GM12878 (cell line): ENCODE measurements around the gene CGB2. TPM values are rescaled to one million over a fixed set of nuclear protein-coding genes. Genes with fewer than 3 reads are reported as not detected.
"Not testable (repeated sequence)": the region's sequence is repeated elsewhere in the genome, so short reads cannot be mapped to it uniquely, and the experiment has no call there.

Source experiments
- ATAC-seq: fragments of 200-7000 bp; cut with Tn5 transposase; 3 replicates; pipeline ENCODE4 v1.9.1; 2020; ENCODE audit warnings: mild to moderate bottlenecking, moderate library complexity
- Bru-seq: library from RNA; stranded (reverse); fragments of 400-500 nt; gene quantifications from one replicate; lab custom pipeline; 2021; lab: Mats Ljungman, UMichigan
- BruChase-seq, 2 experiments: library from RNA; stranded (reverse); fragments of 400-500 nt; gene quantifications; one replicate each; lab custom pipeline; 2021; lab: Mats Ljungman, UMichigan
- BruUV-seq: library from RNA; stranded (reverse); fragments of 400-500 nt; replicated peaks from 2 replicates; lab custom pipeline; 2021; lab: Mats Ljungman, UMichigan
- CTCF ChIA-PET: fragments of 300-600 bp; sonication (Branson Sonifier 250); formaldehyde crosslinking; extraction: SDS; loops from one replicate; lab custom pipeline; 2021; ENCODE audit warnings: inconsistent platforms; lab: Yijun Ruan, JAX
- POLR2A ChIA-PET: fragments of 350-600 bp; formaldehyde crosslinking; extraction: SDS; loops from one replicate; lab custom pipeline; 2021; ENCODE audit warnings: inconsistent platforms; lab: Charles Lee
- RAD21 ChIA-PET: fragments of 300-600 bp; sonication (Branson Sonifier 250); formaldehyde crosslinking; loops from one replicate; lab custom pipeline; 2023; ENCODE audit warnings: antibody characterized with exemption; ENCODE audit not compliant: unreplicated experiment; lab: Charles Lee
- SMC1A ChIA-PET: fragments of 300-600 bp; sonication (Branson Sonifier 250); formaldehyde crosslinking; loops from one replicate; lab custom pipeline; 2023; ENCODE audit not compliant: unreplicated experiment, uncharacterized antibody; lab: Charles Lee
- DNase-seq: peaks from one replicate; pipeline ENCODE4 v3.0.0-alpha.2; 2011; ENCODE audit warnings: low read depth, low spot score
- FAIRE-seq: peaks from 3 replicates; lab custom pipeline; 2011; peaks lifted over from hg19 to GRCh38; lab: Jason Lieb, UNC
- H2AFZ ChIP-seq: 2 replicates; pipeline ENCODE4 v1.6.0; 2011; ENCODE audit warnings: low read depth, low read length, control low read depth; ENCODE audit not compliant: control insufficient read depth
- H3K27ac ChIP-seq: 2 replicates; pipeline ENCODE4 v1.5.1; 2011; ENCODE audit warnings: control low read depth; ENCODE audit not compliant: control insufficient read depth, insufficient read depth
- H3K27me3 ChIP-seq, 2 experiments: replicated peaks in 1 of 2; 2 replicates each; pipeline versions ENCODE4 v1.6.0 to v1.6.1; 2011; ENCODE audit warnings: low read length in 1 of 2; ENCODE audit not compliant: control insufficient read depth in 2 of 2, insufficient read depth in 2 of 2
- H3K36me3 ChIP-seq, 2 experiments: 2 replicates each; pipeline ENCODE4 v1.5.1; 2011; ENCODE audit warnings: low read length in 1 of 2; ENCODE audit not compliant: control insufficient read depth in 2 of 2, insufficient read depth in 2 of 2
- H3K4me1 ChIP-seq: 2 replicates; pipeline ENCODE4 v1.6.1; 2011; ENCODE audit warnings: mild to moderate bottlenecking, low read length, moderate library complexity, mixed read lengths; ENCODE audit not compliant: control insufficient read depth, insufficient read depth
- H3K4me2 ChIP-seq: 2 replicates; pipeline ENCODE4 v1.6.0; 2011; ENCODE audit warnings: control low read depth; ENCODE audit not compliant: control insufficient read depth, insufficient read depth
- H3K4me3 ChIP-seq: fragments of 200-600 bp; sonication (generic); 2 replicates; pipeline ENCODE4 v1.5.1; 2016
- H3K79me2 ChIP-seq: 2 replicates; pipeline ENCODE4 v1.6.0; 2011; ENCODE audit warnings: low read length; ENCODE audit not compliant: control insufficient read depth, insufficient read depth
- H3K9ac ChIP-seq: 2 replicates; pipeline ENCODE4 v1.8.0; 2011; ENCODE audit warnings: low read length, control low read depth, mixed read lengths; ENCODE audit not compliant: control insufficient read depth, insufficient read depth
- H3K9me3 ChIP-seq: replicated peaks from 3 replicates; pipeline ENCODE4 v1.5.1; 2011; ENCODE audit warnings: mild to moderate bottlenecking, low read length; ENCODE audit not compliant: control insufficient read depth, insufficient read depth
- H4K20me1 ChIP-seq: 2 replicates; pipeline ENCODE4 v1.6.0; 2011; ENCODE audit not compliant: control insufficient read depth, insufficient read depth
- ATF7 ChIP-seq: fragments of 450-650 bp; IDR thresholded peaks from 2 replicates; pipeline ENCODE4 v1.6.1; 2016; ENCODE audit warnings: low read depth, mild to moderate bottlenecking
- CREB1 ChIP-seq: IDR thresholded peaks from 2 replicates; pipeline ENCODE4 v1.6.1; 2012; ENCODE audit warnings: low read depth, mild to moderate bottlenecking, inconsistent platforms
- CREM ChIP-seq: IDR thresholded peaks from 2 replicates; pipeline ENCODE4 v1.6.1; 2014; ENCODE audit warnings: antibody characterized with exemption, low read depth
- CTCF ChIP-seq, 3 experiments: IDR thresholded peaks in 2 of 3; conservative IDR thresholded peaks in 1 of 3; 2 replicates each; pipeline ENCODE4 v1.5.1; 2011; ENCODE audit warnings: low read depth in 3 of 3, low read length in 3 of 3, mild to moderate bottlenecking in 3 of 3, control low read depth in 2 of 3, moderate library complexity in 2 of 3, inconsistent platforms in 1 of 3, mixed read lengths in 1 of 3; ENCODE audit not compliant: control insufficient read depth in 2 of 3, insufficient read depth in 1 of 3; ENCODE audit errors: extremely low read depth in 1 of 3
- NFYB ChIP-seq: IDR thresholded peaks from 2 replicates; pipeline ENCODE4 v1.6.1; 2011; ENCODE audit warnings: low read depth, mild to moderate bottlenecking, low read length, improper control_type of control experiment, moderate library complexity; ENCODE audit not compliant: insufficient read depth
- SREBF2 ChIP-seq: IDR thresholded peaks from 2 replicates; pipeline ENCODE4 v1.6.1; 2012; ENCODE audit warnings: mild to moderate bottlenecking, low read length
- WGBS: methylation state at CpG from one replicate; pipeline ENCODE4 v1.1.6; 2016; ENCODE audit warnings: low lambda C conversion rate; ENCODE audit not compliant: insufficient replicate concordance, insufficient coverage; ENCODE audit errors: missing lambda C conversion rate; 5-methylcytosine and 5-hydroxymethylcytosine counted together
- in situ Hi-C: fragments of 300-500 bp; cut with MboI; formaldehyde crosslinking; loops from 9 replicates; pipeline ENCODE4 v1.14.3; 2018; ENCODE audit warnings: mixed read lengths
- intact Hi-C: fragments of 100-400 bp; cut with micrococcal nuclease; formaldehyde crosslinking; loops from one replicate; pipeline ENCODE4 v1.14.2; 2022; ENCODE audit not compliant: unreplicated experiment
- long read RNA-seq, 2 experiments: library from polyadenylated mRNA; unstranded; transcript quantifications; one replicate each; pipeline ENCODE4 v2.0.0, GENCODE V29; 2019 to 2020
- polyA minus RNA-seq, 3 experiments: library from RNA; depleted of rRNA, polyadenylated mRNA; stranded (reverse); fragments of >200 nt; gene quantifications; 2 replicates each; pipeline ENCODE4 v1.2.3, GENCODE V29; 2011
- polyA plus RNA-seq, 11 experiments: library from polyadenylated mRNA; depleted of rRNA in 4 of 11; unstranded in 6 of 11; stranded (reverse) in 5 of 11; fragments of >200 nt; fragmentation: Nextera tagmentation in 4 of 11; fragmentation: Illumina TruSeq in 1 of 11; extraction: Ambion mirVana in 4 of 11; extraction: Trizol in 1 of 11; gene quantifications; 1 replicate in 1 of 11; 2 replicates in 10 of 11; pipeline versions ENCODE4 v1.2.1 to v1.2.3, GENCODE V29; 2011 to 2016; ENCODE audit warnings: inconsistent platforms in 2 of 11, missing spikeins in 2 of 11, low read depth in 1 of 11
- total RNA-seq, 4 experiments: library from RNA; depleted of rRNA in 3 of 4; stranded (reverse); fragments of >200 nt in 3 of 4; fragmentation: Illumina TruSeq in 1 of 4; extraction: Trizol in 1 of 4; gene quantifications; 2 replicates each; pipeline versions ENCODE4 v1.2.1 to v1.2.3, GENCODE V29; 2013 to 2021

The CGB2 gene
- not detected in 2 replicates for total RNA-seq (2013; cell fraction: nucleolus; rRNA removed)
- total RNA-seq (2014; rRNA removed), result 0.22 TPM in 1 of 2 replicates, not detected in the other
- not detected in 2 replicates for total RNA-seq (2014; rRNA removed; fragmentation: Illumina TruSeq; extraction: Trizol)
- not detected in 2 replicates for total RNA-seq (2021)
- polyA plus RNA-seq (2011; ENCODE audit: low read depth), result not detected
- polyA plus RNA-seq (2011; rRNA removed), result not detected in 2 replicates
- not detected in 2 replicates for polyA plus RNA-seq (2011; cell fraction: cytosol; rRNA removed)
- polyA plus RNA-seq (2011; cell fraction: nucleus; rRNA removed), result not detected in 2 replicates
- polyA plus RNA-seq (2012), result 0.34 TPM in 1 of 2 replicates, not detected in the other
- not detected in 2 replicates for polyA plus RNA-seq (2014; fragmentation: Illumina TruSeq; extraction: Trizol)
- not detected for polyA plus RNA-seq (2014; fragmentation: Nextera tagmentation; extraction: Ambion mirVana)
- 0.11 and 0.20 TPM in 2 replicates for polyA plus RNA-seq (2014; rRNA removed)
- polyA plus RNA-seq (2016; fragmentation: Nextera tagmentation; extraction: Ambion mirVana), result under 1 TPM in 1 of 2 experiments, not detected in 1; 0.37 TPM
- not detected in 2 replicates for polyA minus RNA-seq (2011; rRNA and poly(A)+ RNA removed)
- not detected in 2 replicates for polyA minus RNA-seq (2011; cell fraction: cytosol; rRNA and poly(A)+ RNA removed)
- polyA minus RNA-seq (2011; cell fraction: nucleus; rRNA and poly(A)+ RNA removed), result not detected in 2 replicates
- Bru-seq, nascent RNA, result not detected
- BruChase-seq, experiment 1, labeled RNA remaining after a 6-hour chase, result not detected
- not detected for BruChase-seq, experiment 2, labeled RNA remaining after a 2-hour chase
- long read RNA-seq, experiment 1, result 0 reads
- long read RNA-seq, experiment 2, result 0 reads

GRCh38 chr19:49031642-49032301, at the start of gene CGB2:
Gene CGB2, plus strand, starts transcription at chr19:49031890. Its CDS starts 206 bp downstream, at chr19:49032096.
- SMC1A ChIA-PET, H3K79me2 ChIP-seq, H3K4me2 ChIP-seq, H4K20me1 ChIP-seq, H2AFZ ChIP-seq, in situ Hi-C loops, intact Hi-C loops, POLR2A ChIA-PET, H3K4me1 ChIP-seq, H3K9me3 ChIP-seq, FAIRE-seq, H3K27me3 ChIP-seq, H3K36me3 ChIP-seq, H3K27ac ChIP-seq, H3K4me3 ChIP-seq, BruUV-seq, H3K9ac ChIP-seq: not testable (repeated sequence)
- ChIA-PET CTCF (interaction anchor here (1.4 kb wide), 1 partner anchor 38 kb away, joined by 5 read pairs; the partner anchor contains the start of genes GYS1 and RUVBL2), RAD21 (interaction anchor here (1.2 kb wide), 1 partner anchor 38 kb away, joined by 3 read pairs; the partner anchor contains the start of genes GYS1 and RUVBL2)
- DNase-seq (peak; percentile 25), ATAC-seq (peak; percentile 77)
- 33% methylated on average over 17 of the region's 28 CpGs for whole genome bisulfite sequencing
- TF ChIP-seq ATF7 (peak; percentile 27; the same call in 1 of the 2 replicates), CTCF (IDR thresholded peaks at IDR 0.05 in 2 of 3, conservative IDR thresholded peaks at IDR 0.05 in 1 of 3; ENCODE audit: control insufficient read depth in 2 of 3, extremely low read depth in 1 of 3, insufficient read depth in 1 of 3, low read depth in 3 of 3, low read length in 3 of 3) (peak in 2 of 3 experiments; percentile 12 to 43; a peak in 2 of 6 replicates), SREBF2 (peak; percentile 77), CREB1 (peak; percentile 44; the same call in 1 of the 2 replicates), CREM (0 out of 2 replicates have a peak, but pooled peaks have one; percentile 18), NFYB (0 out of 2 replicates have a peak, but pooled peaks have one; percentile 22)
